SK-N-SH (cell line): ENCODE measurements around the gene PDZD2. TPM values are rescaled to one million over a fixed set of nuclear protein-coding genes. Genes with fewer than 3 reads are reported as not detected.

Source experiments
- CTCF ChIA-PET: fragments of 300-600, 350-600 bp; formaldehyde crosslinking; extraction: SDS; loops from one replicate; lab custom pipeline; 2021; lab: Yijun Ruan, JAX
- POLR2A ChIA-PET: fragments of 350-600 bp; sonication (Branson Sonifier 250); formaldehyde crosslinking; extraction: SDS; loops from one replicate; lab custom pipeline; 2020; ENCODE audit warnings: antibody characterized with exemption, inconsistent platforms; lab: Yijun Ruan, JAX
- DNase-seq: peaks from one replicate; pipeline ENCODE4 v3.0.0; 2012
- H2AFZ ChIP-seq: fragments of 200-600 bp; sonication (generic); 2 replicates; pipeline ENCODE4 v1.8.1; 2016; ENCODE audit warnings: antibody characterized with exemption, mild to moderate bottlenecking, low read depth
- H3F3A ChIP-seq: fragments of 200-600 bp; sonication (generic); replicated peaks from 2 replicates; pipeline ENCODE3; 2016; ENCODE audit warnings: antibody characterized with exemption, mild to moderate bottlenecking; ENCODE audit not compliant: insufficient read depth
- H3K27ac ChIP-seq, 2 experiments: fragments of 200-500 bp in 1 of 2; fragments of 200-600 bp in 1 of 2; sonication (Bioruptor generic) in 1 of 2; sonication (generic), shearing (Covaris generic) in 1 of 2; 2 replicates each; pipeline versions ENCODE4 v1.5.1 to v1.6.1; 2014 to 2016; ENCODE audit warnings: low read depth in 2 of 2, inconsistent platforms in 1 of 2, low read length in 1 of 2, mild to moderate bottlenecking in 1 of 2, mixed read lengths in 1 of 2
- H3K27me3 ChIP-seq: fragments of 200-600 bp; sonication (generic), shearing (Covaris generic); 2 replicates; pipeline ENCODE4 v1.6.1; 2016; ENCODE audit warnings: mixed run types; ENCODE audit not compliant: insufficient read depth
- H3K36me3 ChIP-seq, 2 experiments: fragments of 200-500 bp in 1 of 2; fragments of 200-600 bp in 1 of 2; sonication (Bioruptor generic) in 1 of 2; sonication (generic) in 1 of 2; replicated peaks in 1 of 2; 2 replicates each; pipeline versions ENCODE3 to v1.5.1; 2014 to 2016; ENCODE audit warnings: low read length in 1 of 2, mild to moderate bottlenecking in 1 of 2; ENCODE audit not compliant: insufficient read depth in 2 of 2, control insufficient read depth in 1 of 2
- H3K4me1 ChIP-seq, 2 experiments: fragments of 200-500 bp in 1 of 2; fragments of 200-600 bp in 1 of 2; sonication (Bioruptor generic) in 1 of 2; sonication (generic), shearing (Covaris generic) in 1 of 2; 2 replicates each; pipeline versions ENCODE4 v1.5.1 to v1.6.1; 2014 to 2016; ENCODE audit warnings: low read depth in 1 of 2, low read length in 1 of 2, mixed run types in 1 of 2; ENCODE audit not compliant: insufficient read depth in 2 of 2, control insufficient read depth in 1 of 2
- H3K4me2 ChIP-seq: fragments of 200-600 bp; sonication (generic), shearing (Covaris generic); 2 replicates; pipeline ENCODE4 v1.6.1; 2017; ENCODE audit warnings: mixed run types
- H3K4me3 ChIP-seq, 2 experiments: fragments of 200-500 bp in 1 of 2; fragments of 200-600 bp in 1 of 2; sonication (Bioruptor generic) in 1 of 2; sonication (generic), shearing (Covaris generic) in 1 of 2; 2 replicates each; pipeline versions ENCODE4 v1.5.1 to v1.8.1; 2014 to 2016; ENCODE audit warnings: low read depth in 2 of 2, inconsistent platforms in 1 of 2, low read length in 1 of 2, mild to moderate bottlenecking in 1 of 2, mixed read lengths in 1 of 2, moderate library complexity in 1 of 2
- H3K79me2 ChIP-seq: fragments of 200-600 bp; sonication (generic); 2 replicates; pipeline ENCODE4 v1.8.1; 2017; ENCODE audit warnings: mild to moderate bottlenecking; ENCODE audit not compliant: insufficient read depth
- H3K9ac ChIP-seq: fragments of 200-600 bp; sonication (generic); 2 replicates; pipeline ENCODE4 v1.6.1; 2017; ENCODE audit warnings: mixed run types
- H3K9me2 ChIP-seq: fragments of 200-600 bp; sonication (generic); 2 replicates; pipeline ENCODE4 v1.6.1; 2017; ENCODE audit warnings: mixed run types
- H3K9me3 ChIP-seq: fragments of 200-600 bp; sonication (generic); 2 replicates; pipeline ENCODE4 v1.6.1; 2017; ENCODE audit warnings: mixed run types, mild to moderate bottlenecking, moderate library complexity
- H4K20me1 ChIP-seq: fragments of 200-600 bp; sonication (generic); 2 replicates; pipeline ENCODE4 v1.6.1; 2017; ENCODE audit warnings: mild to moderate bottlenecking, mixed run types; ENCODE audit not compliant: insufficient read depth
- CHD2 ChIP-seq: fragments of 150-350 bp; IDR thresholded peaks from 2 replicates; pipeline ENCODE4 v1.6.1; 2018; ENCODE audit warnings: low read length; ENCODE audit not compliant: partially characterized antibody
- CTCF ChIP-seq: fragments of 200-600 bp; sonication (generic); IDR thresholded peaks from 2 replicates; pipeline ENCODE4 v1.6.1; 2017; ENCODE audit warnings: antibody characterized with exemption, mild to moderate bottlenecking, moderate library complexity
- ELF1 ChIP-seq: IDR thresholded peaks from 2 replicates; pipeline ENCODE4 v1.4.0; 2012
- EP300 ChIP-seq, 2 experiments: IDR thresholded peaks; 2 replicates each; pipeline versions ENCODE4 v1.4.0 to v1.6.1; 2012; ENCODE audit warnings: borderline replicate concordance in 1 of 2, low read depth in 1 of 2, low read length in 1 of 2
- FOXJ3 ChIP-seq: sonication (generic); formaldehyde crosslinking; IDR thresholded peaks from 2 replicates; pipeline ENCODE4 v1.5.1; 2020; ENCODE audit warnings: mild to moderate bottlenecking, missing genetic modification reagents
- GABPA ChIP-seq: IDR thresholded peaks from 2 replicates; pipeline ENCODE4 v1.4.0; 2012; ENCODE audit warnings: low read depth, mild to moderate bottlenecking
- JUND ChIP-seq: IDR thresholded peaks from 2 replicates; pipeline ENCODE4 v1.4.0; 2012
- MXI1 ChIP-seq: IDR thresholded peaks from 2 replicates; pipeline ENCODE4 v1.6.1; 2012; ENCODE audit warnings: mild to moderate bottlenecking, low read depth, low read length, improper control_type of control experiment
- NFIC ChIP-seq: IDR thresholded peaks from 2 replicates; pipeline ENCODE4 v1.4.0; 2012; ENCODE audit warnings: borderline replicate concordance
- PBX3 ChIP-seq: IDR thresholded peaks from 2 replicates; pipeline ENCODE4; 2012
- POLR2AphosphoS5 ChIP-seq: IDR thresholded peaks from 2 replicates; pipeline ENCODE4 v1.6.1; 2012; ENCODE audit warnings: low read depth, low read length
- RCOR1 ChIP-seq: fragments of 150-350 bp; IDR thresholded peaks from 2 replicates; pipeline ENCODE4 v1.6.1; 2017; ENCODE audit warnings: antibody characterized with exemption, low read length
- RFX5 ChIP-seq: IDR thresholded peaks from 2 replicates; pipeline ENCODE4 v1.6.1; 2012; ENCODE audit warnings: mild to moderate bottlenecking, improper control_type of control experiment, low read length
- RXRA ChIP-seq: IDR thresholded peaks from 2 replicates; pipeline ENCODE4 v1.4.0; 2012; ENCODE audit warnings: low read depth, mild to moderate bottlenecking, borderline replicate concordance
- SIN3A ChIP-seq: IDR thresholded peaks from 2 replicates; pipeline ENCODE4 v1.6.1; 2012; ENCODE audit warnings: low read depth, mild to moderate bottlenecking, low read length, moderate library complexity, borderline replicate concordance
- WGBS: methylation state at CpG from one replicate; pipeline ENCODE4 v1.1.6; 2017; ENCODE audit warnings: low lambda C conversion rate; 5-methylcytosine and 5-hydroxymethylcytosine counted together
- polyA plus RNA-seq, 3 experiments: library from polyadenylated mRNA; depleted of rRNA; stranded (reverse); fragments of >200 nt; gene quantifications; 2 replicates each; pipeline ENCODE4 v1.2.3, GENCODE V29; 2012

The PDZD2 gene
- polyA plus RNA-seq, 1 of the 3 experiments (the other 2 are of a cell fraction): 0.13 TPM

- DNase-seq: peak; percentile 55
Observed at GRCh38 chr5:31630931-31631330, 8.0 kb upstream of the PDZD2 start.

GRCh38 chr5:31632460-31632859 is 6.5 kb upstream of the PDZD2 start:
- no peaks in the 10 kb centered on the region for H3K79me2 ChIP-seq
- no peak for TF ChIP-seq RXRA
- CTCF ChIA-PET: interaction anchor here (2.7 kb wide), 1 partner anchor 176 kb away, joined by 14 read pairs; no protein-coding TSS in a partner anchor
- no peaks in the 10 kb centered on the region for H3F3A ChIP-seq
- no peak for DNase-seq
- no peak overlapping the region for H2AFZ ChIP-seq
- H4K20me1 ChIP-seq: no peaks in the 10 kb centered on the region
- H3K4me2 ChIP-seq: no peak overlapping the region
- WGBS: 33% methylated on average over 1 of the region's 1 CpG
- POLR2A ChIA-PET: no interaction called here
- H3K4me3 ChIP-seq: no peak overlapping the region
- H3K9me3 ChIP-seq: no peaks in the 10 kb centered on the region
- H3K27me3 ChIP-seq: peaks cover 13% of the 10 kb centered on the region
- H3K36me3 ChIP-seq: no peaks in the 10 kb centered on the region
- no peak overlapping the region for H3K27ac ChIP-seq
- H3K4me1 ChIP-seq: peaks cover 0 to 9% of the 10 kb centered on the region in 2 experiments; a peak in 1 of 4 replicates
- H3K9ac ChIP-seq: no peak overlapping the region
- no peaks in the 10 kb centered on the region for H3K9me2 ChIP-seq

More at GRCh38 chr5:31630931-31631330, 8.0 kb upstream of the PDZD2 start:
- H3K4me3 ChIP-seq: no peak overlapping the region
- H3K79me2 ChIP-seq: no peaks in the 10 kb centered on the region
- TF ChIP-seq RFX5 (no peak), POLR2AphosphoS5 (no peak), EP300 (IDR thresholded peaks at IDR 0.05; ENCODE audit: borderline replicate concordance in 1 of 2, low read depth in 1 of 2, low read length in 1 of 2) (no peak; a peak in 1 of 4 replicates), CTCF (no peak), CHD2 (peak; percentile 11), PBX3 (no peak), MXI1 (peak; percentile 95), SIN3A (no peak), JUND (no peak), RCOR1 (no peak; the same call in 1 of the 2 replicates), NFIC (no peak), GABPA (no peak), FOXJ3 (CRISPR knock-in tag) (peak; percentile 87), ELF1 (no peak)
- H3K27me3 ChIP-seq: peaks cover 13% of the 10 kb centered on the region
- H2AFZ ChIP-seq: no peak overlapping the region
- no peak overlapping the region for H3K27ac ChIP-seq
- H3K9me3 ChIP-seq: no peaks in the 10 kb centered on the region
- no peaks in the 10 kb centered on the region for H3K9me2 ChIP-seq
- ChIA-PET CTCF (interaction anchor here (0.6 to 2.7 kb wide), 5 partner anchors 71 to 446 kb away, joined by 3 to 7 read pairs (median 4); no protein-coding TSS in a partner anchor), POLR2A (interaction anchor here (0.6 kb wide), 1 partner anchor 312 kb away, joined by 5 read pairs; no protein-coding TSS in a partner anchor)
- H3K4me1 ChIP-seq: peaks cover 0 to 15% of the 10 kb centered on the region in 2 experiments; a peak in 2 of 4 replicates
- no peaks in the 10 kb centered on the region for H3F3A ChIP-seq
- H3K9ac ChIP-seq: no peak overlapping the region
- H3K36me3 ChIP-seq: no peaks in the 10 kb centered on the region
- no peaks in the 10 kb centered on the region for H4K20me1 ChIP-seq
- WGBS: 31% methylated on average over 4 of the region's 7 CpGs
- H3K4me2 ChIP-seq: no peak overlapping the region
